T-helper 1 cell (primary cell): ENCODE data around the gene KIF2C.
"Not testable (repeated sequence)": the region's sequence is repeated elsewhere in the genome, so short reads cannot be mapped to it uniquely, and the experiment has no call there.

ENCODE experiments used
- DNase-seq, 5 donors: peaks; one replicate each; pipeline ENCODE4 v3.0.0-alpha.2; 2012 to 2020

The KIF2C gene

GRCh38 chr1:44812822-44813543, 73.3 kb downstream of the KIF2C start:
- no peak for DNase-seq

GRCh38 chr1:44815926-44816325, 76.3 kb downstream of the KIF2C start:
- DNase-seq = not testable (repeated sequence)

GRCh38 chr1:44817307-44817706, 77.7 kb downstream of the KIF2C start:
- no peak for DNase-seq
